WTC11 (cell line): ENCODE results near the gene TTLL9. TPM values are rescaled to one million over a fixed set of nuclear protein-coding genes. Genes with fewer than 3 reads are reported as not detected.

ENCODE experiments used
- ATAC-seq: fragments of 200-7000 bp; cut with Tn5 transposase; 2 replicates; pipeline ENCODE4 v1.10.0; 2021; ENCODE audit warnings: mild to moderate bottlenecking, moderate library complexity
- CTCF ChIA-PET: fragments of 300-600 bp; sonication (Branson Sonifier 250); formaldehyde crosslinking; loops from one replicate; lab custom pipeline; 2021; ENCODE audit warnings: antibody characterized with exemption; lab: Charles Lee
- POLR2A ChIA-PET: fragments of 350-600 bp; sonication (Branson Sonifier 250); formaldehyde crosslinking; loops from one replicate; lab custom pipeline; 2021; ENCODE audit warnings: antibody characterized with exemption; lab: Charles Lee
- DNase-seq: peaks from one replicate; pipeline ENCODE4 v3.0.0; 2021; ENCODE audit warnings: low spot score
- H3K27ac Mint-ChIP-seq: 2 replicates; pipeline ENCODE4 v1.8.0; 2021; ENCODE audit warnings: mixed read lengths
- H3K27me3 Mint-ChIP-seq: 2 replicates; pipeline ENCODE4 v1.8.0; 2021; ENCODE audit warnings: low read depth, mild to moderate bottlenecking, moderate library complexity, mixed read lengths
- H3K36me3 Mint-ChIP-seq: 2 replicates; pipeline ENCODE4 v1.8.0; 2021; ENCODE audit warnings: mixed read lengths
- H3K4me1 Mint-ChIP-seq: 2 replicates; pipeline ENCODE4 v1.8.0; 2022; ENCODE audit warnings: mixed read lengths
- H3K4me3 Mint-ChIP-seq: 2 replicates; pipeline ENCODE4 v1.8.0; 2021; ENCODE audit warnings: mild to moderate bottlenecking, moderate library complexity, mixed read lengths
- H3K9me3 Mint-ChIP-seq: 2 replicates; pipeline ENCODE4 v1.8.0; 2021; ENCODE audit warnings: mixed read lengths
- AR ChIP-seq: fragments of 250-450 bp; sonication (Bioruptor Pico); IDR thresholded peaks from 2 replicates; pipeline ENCODE4 v1.9.0; 2021; ENCODE audit warnings: mild to moderate bottlenecking
- ATF3 ChIP-seq: sonication (generic); formaldehyde crosslinking; conservative IDR thresholded peaks from 2 replicates; pipeline ENCODE4 v1.8.1; 2022; ENCODE audit warnings: mild to moderate bottlenecking, missing genetic modification reagents
- CBFB ChIP-seq: sonication (generic); formaldehyde crosslinking; IDR thresholded peaks from 2 replicates; pipeline ENCODE4 v1.8.1; 2022; ENCODE audit warnings: mild to moderate bottlenecking, low read depth, missing genetic modification reagents
- CREB1 ChIP-seq: sonication (generic); formaldehyde crosslinking; IDR thresholded peaks from 2 replicates; pipeline ENCODE4 v1.8.0; 2023; ENCODE audit warnings: mild to moderate bottlenecking, missing genetic modification reagents
- ESRRA ChIP-seq: sonication (generic); formaldehyde crosslinking; IDR thresholded peaks from 2 replicates; pipeline ENCODE4 v1.8.1; 2022; ENCODE audit warnings: mild to moderate bottlenecking, missing genetic modification reagents, borderline replicate concordance
- ETV6 ChIP-seq: sonication (generic); formaldehyde crosslinking; IDR thresholded peaks from 2 replicates; pipeline ENCODE4 v1.8.1; 2022; ENCODE audit warnings: mild to moderate bottlenecking, missing genetic modification reagents
- FOXK1 ChIP-seq: sonication (generic); formaldehyde crosslinking; IDR thresholded peaks from 2 replicates; pipeline ENCODE4 v1.8.0; 2022; ENCODE audit warnings: mild to moderate bottlenecking, moderate library complexity, missing genetic modification reagents
- FOXP4 ChIP-seq: sonication (generic); formaldehyde crosslinking; IDR thresholded peaks from 2 replicates; pipeline ENCODE4 v1.8.0; 2022; ENCODE audit warnings: mild to moderate bottlenecking, missing genetic modification reagents
- GTF2I ChIP-seq: fragments of 250-450 bp; sonication (Bioruptor Pico); conservative IDR thresholded peaks from 2 replicates; pipeline ENCODE4 v1.4.0; 2021; ENCODE audit warnings: mild to moderate bottlenecking
- MYBL2 ChIP-seq: sonication (generic); formaldehyde crosslinking; IDR thresholded peaks from 2 replicates; pipeline ENCODE4 v1.8.1; 2023; ENCODE audit warnings: mild to moderate bottlenecking, moderate library complexity, missing genetic modification reagents
- NFATC4 ChIP-seq: fragments of 250-450 bp; sonication (Bioruptor Pico); IDR thresholded peaks from 2 replicates; pipeline ENCODE4 v1.9.0; 2021; ENCODE audit warnings: mild to moderate bottlenecking
- NFE2L1 ChIP-seq: sonication (generic); formaldehyde crosslinking; IDR thresholded peaks from 2 replicates; pipeline ENCODE4 v1.8.1; 2023; ENCODE audit warnings: missing genetic modification reagents
- RORB ChIP-seq: fragments of 250-450 bp; sonication (Bioruptor Pico); IDR thresholded peaks from 2 replicates; pipeline ENCODE4 v1.9.0; 2021; ENCODE audit warnings: mild to moderate bottlenecking
- SMAD3 ChIP-seq: sonication (generic); formaldehyde crosslinking; IDR thresholded peaks from 2 replicates; pipeline ENCODE4 v1.8.0; 2022; ENCODE audit warnings: missing genetic modification reagents, mild to moderate bottlenecking, borderline replicate concordance
- SMAD4 ChIP-seq: sonication (generic); formaldehyde crosslinking; IDR thresholded peaks from 2 replicates; pipeline ENCODE4 v1.8.0; 2022; ENCODE audit warnings: mild to moderate bottlenecking, missing genetic modification reagents
- SP1 ChIP-seq: sonication (generic); formaldehyde crosslinking; conservative IDR thresholded peaks from 2 replicates; pipeline ENCODE4 v1.8.1; 2022; ENCODE audit warnings: missing genetic modification reagents
- STAT6 ChIP-seq: sonication (generic); formaldehyde crosslinking; conservative IDR thresholded peaks from 2 replicates; pipeline ENCODE4 v1.8.1; 2023; ENCODE audit warnings: mild to moderate bottlenecking, low read depth, missing genetic modification reagents, moderate library complexity
- TCF7 ChIP-seq: sonication (generic); formaldehyde crosslinking; IDR thresholded peaks from 2 replicates; pipeline ENCODE4 v1.8.0; 2022; ENCODE audit warnings: mild to moderate bottlenecking, low read depth, missing genetic modification reagents, moderate library complexity
- TP53 ChIP-seq: sonication (generic); formaldehyde crosslinking; IDR thresholded peaks from 2 replicates; pipeline ENCODE4 v1.8.1; 2023; ENCODE audit warnings: mild to moderate bottlenecking, missing genetic modification reagents
- ZNF219 ChIP-seq: sonication (generic); formaldehyde crosslinking; IDR thresholded peaks from 2 replicates; pipeline ENCODE4 v1.8.0; 2023; ENCODE audit warnings: missing genetic modification reagents, mild to moderate bottlenecking, borderline replicate concordance
- ZNF512 ChIP-seq: sonication (generic); formaldehyde crosslinking; IDR thresholded peaks from 2 replicates; pipeline ENCODE4 v1.8.1; 2022; ENCODE audit warnings: missing genetic modification reagents, borderline replicate concordance
- total RNA-seq: library from RNA; stranded (reverse); gene quantifications from 3 replicates; pipeline ENCODE4 v1.2.3, GENCODE V29; 2021
- TF ChIP-seq, protein P1 (sequence below): sonication (generic); formaldehyde crosslinking; IDR thresholded peaks from 2 replicates; pipeline ENCODE4 v1.8.1; 2023; ENCODE audit warnings: mild to moderate bottlenecking, missing genetic modification reagents, moderate library complexity

The TTLL9 gene
- total RNA-seq, 1 experiment from 2014 or later = not detected

- DNase-seq (no peak), ATAC-seq (no peak)
- ChIA-PET POLR2A (interaction anchor here (0.6 to 0.8 kb wide), 2 partner anchors 12 to 691 kb away, joined by 3 read pairs; no protein-coding TSS in a partner anchor), CTCF (interaction anchor here (1.2 to 2.7 kb wide), 4 partner anchors 11 to 94 kb away, joined by 3 to 19 read pairs (median 9); partner anchors contain the start of gene PDRG1)
- H3K4me1 Mint-ChIP-seq = peaks cover 19% of the 10 kb centered on the region
- H3K9me3 Mint-ChIP-seq = no peaks in the 10 kb centered on the region
- no peaks in the 10 kb centered on the region for H3K36me3 Mint-ChIP-seq
- H3K4me3 Mint-ChIP-seq = no peak overlapping the region
- TF ChIP-seq ATF3 = no peak
- TF ChIP-seq RORB (CRISPR knock-in tag) = no peak
- TF ChIP-seq SMAD4 = no peak
- TF ChIP-seq AR (CRISPR knock-in tag) = no peak
- TF ChIP-seq NFE2L1 (CRISPR knock-in tag) = no peak
- no peak for TF ChIP-seq TP53 (CRISPR knock-in tag)
- TF ChIP-seq CBFB (CRISPR knock-in tag) = no peak
- no peak for TF ChIP-seq MYBL2 (CRISPR knock-in tag)
- no peak for TF ChIP-seq FOXP4
- H3K27me3 Mint-ChIP-seq = peaks cover under 1% of the 10 kb centered on the region; the same call in 1 of the 2 replicates
- H3K27ac Mint-ChIP-seq = no peak overlapping the region
Observed at GRCh38 chr20:31923388-31924331, 53.2 kb downstream of the TTLL9 start.

GRCh38 chr20:31924561-31924960 lies 54.1 kb downstream of the TTLL9 start:
- Mint-ChIP-seq H3K4me3 (no peak overlapping the region), H3K4me1 (peaks cover 13% of the 10 kb centered on the region), H3K27ac (no peak overlapping the region), H3K9me3 (no peaks in the 10 kb centered on the region), H3K36me3 (no peaks in the 10 kb centered on the region)
- CTCF ChIA-PET = interaction anchor here (0.6 to 2.7 kb wide), 5 partner anchors 11 to 93 kb away, joined by 3 to 19 read pairs (median 5); no protein-coding TSS in a partner anchor
- TF ChIP-seq SP1 (no peak), ESRRA (CRISPR knock-in tag) (no peak), SMAD3 (CRISPR knock-in tag) (no peak), GTF2I (CRISPR knock-in tag) (no peak), ZNF512 (CRISPR knock-in tag) (no peak), ZNF219 (CRISPR knock-in tag) (no peak), STAT6 (CRISPR knock-in tag) (no peak), FOXK1 (CRISPR knock-in tag) (no peak), TCF7 (CRISPR knock-in tag) (no peak), ETV6 (CRISPR knock-in tag) (no peak), NFATC4 (CRISPR knock-in tag) (no peak), CREB1 (CRISPR knock-in tag) (no peak)
- TF ChIP-seq, protein P1, sequence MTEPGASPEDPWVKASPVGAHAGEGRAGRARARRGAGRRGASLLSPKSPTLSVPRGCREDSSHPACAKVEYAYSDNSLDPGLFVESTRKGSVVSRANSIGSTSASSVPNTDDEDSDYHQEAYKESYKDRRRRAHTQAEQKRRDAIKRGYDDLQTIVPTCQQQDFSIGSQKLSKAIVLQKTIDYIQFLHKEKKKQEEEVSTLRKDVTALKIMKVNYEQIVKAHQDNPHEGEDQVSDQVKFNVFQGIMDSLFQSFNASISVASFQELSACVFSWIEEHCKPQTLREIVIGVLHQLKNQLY = no peak
- TF ChIP-seq, all 79 proteins: peak for 0
- H3K27me3 Mint-ChIP-seq = no peaks in the 10 kb centered on the region
- DNase-seq = no peak
- ATAC-seq = no peak
- POLR2A ChIA-PET = interaction anchor here (0.6 kb wide), 1 partner anchor 690 kb away, joined by 3 read pairs; no protein-coding TSS in a partner anchor
